SK-N-SH treated with all-trans-retinoic acid at 6 μM for 48 hours (cell line): ENCODE measurements around the gene KRT31.

Experiments used
- BACH2 ChIP-seq: fragments of 250-450 bp; sonication (Bioruptor Pico); IDR thresholded peaks from 2 replicates; pipeline ENCODE4 v1.9.0; 2021; ENCODE audit warnings: mild to moderate bottlenecking, borderline replicate concordance
- CSDC2 ChIP-seq: fragments of 250-450 bp; sonication (Bioruptor Pico); IDR thresholded peaks from 2 replicates; pipeline ENCODE4 v1.5.0; 2020; ENCODE audit warnings: mild to moderate bottlenecking, moderate library complexity
- CSRNP3 ChIP-seq: fragments of 250-450 bp; sonication (Bioruptor Pico); IDR thresholded peaks from 2 replicates; pipeline ENCODE4 v1.5.1; 2021; ENCODE audit warnings: mild to moderate bottlenecking, moderate library complexity
- ISL1 ChIP-seq: fragments of 250-450 bp; sonication (Bioruptor Pico); IDR thresholded peaks from 2 replicates; pipeline ENCODE4 v2.1.2; 2022; ENCODE audit warnings: mild to moderate bottlenecking, moderate library complexity
- OSR1 ChIP-seq: fragments of 250-450 bp; sonication (Bioruptor Pico); IDR thresholded peaks from 2 replicates; pipeline ENCODE4 v1.8.0; 2022; ENCODE audit warnings: moderate library complexity, mild to moderate bottlenecking, inconsistent platforms
- PATZ1 ChIP-seq: fragments of 250-450 bp; sonication (Bioruptor Pico); IDR thresholded peaks from 2 replicates; pipeline ENCODE4 v1.8.0; 2020; ENCODE audit warnings: mild to moderate bottlenecking, moderate library complexity, borderline replicate concordance
- POU6F1 ChIP-seq: fragments of 250-450 bp; sonication (Bioruptor Pico); IDR thresholded peaks from 2 replicates; pipeline ENCODE4 v1.8.0; 2021; ENCODE audit warnings: low read depth, mild to moderate bottlenecking, moderate library complexity, borderline replicate concordance
- PPARA ChIP-seq: fragments of 250-450 bp; sonication (Bioruptor Pico); IDR thresholded peaks from 2 replicates; pipeline ENCODE4 v1.5.0; 2020; ENCODE audit warnings: mild to moderate bottlenecking, borderline replicate concordance
- SNAI2 ChIP-seq: fragments of 250-450 bp; sonication (Bioruptor Pico); IDR thresholded peaks from 2 replicates; pipeline ENCODE4 v1.5.0; 2020; ENCODE audit warnings: mild to moderate bottlenecking, moderate library complexity
- ZNF565 ChIP-seq: fragments of 450-650 bp; formaldehyde crosslinking; conservative IDR thresholded peaks from 2 replicates; pipeline ENCODE4 v1.5.0; 2020; ENCODE audit warnings: low read depth, mild to moderate bottlenecking, moderate library complexity
- ZNF8 ChIP-seq: fragments of 450-650 bp; formaldehyde crosslinking; IDR thresholded peaks from 2 replicates; pipeline ENCODE4 v1.5.0; 2020; ENCODE audit warnings: mild to moderate bottlenecking, moderate library complexity

- TF ChIP-seq ISL1 (CRISPR knock-in tag), result no peak
- no peak for TF ChIP-seq OSR1 (CRISPR knock-in tag)
- no peak for TF ChIP-seq PATZ1 (CRISPR knock-in tag)
- TF ChIP-seq CSDC2, result no peak
- TF ChIP-seq PPARA, result no peak
- no peak for TF ChIP-seq BACH2 (CRISPR knock-in tag)
- no peak for TF ChIP-seq POU6F1
- TF ChIP-seq CSRNP3 (CRISPR knock-in tag), result no peak
- no peak for TF ChIP-seq ZNF565 (CRISPR knock-in tag)
- TF ChIP-seq SNAI2 (CRISPR knock-in tag), result no peak
- TF ChIP-seq ZNF8, result no peak
Observed at GRCh38 chr17:41392278-41392677, 5.1 kb downstream of the KRT31 start.
